Memory B cell (primary cell): ENCODE measurements around the gene TNIK.

Source experiments
- ATAC-seq: fragments of 150-1000 bp; cut with Tn5 transposase; 2 replicates; pipeline ENCODE4 v1.10.0; 2021; ENCODE audit warnings: low read depth, mild to moderate bottlenecking, moderate library complexity
- DNase-seq, 2 donors: peaks; one replicate each; pipeline ENCODE4 v3.0.0; 2022; ENCODE audit warnings: low spot score in 2 of 2
- H3K27ac Mint-ChIP-seq: one replicate; pipeline ENCODE4 v1.8.0; 2022; ENCODE audit warnings: mild to moderate bottlenecking, moderate library complexity, mixed read lengths
- H3K27me3 Mint-ChIP-seq: one replicate; pipeline ENCODE4 v1.8.0; 2022; ENCODE audit warnings: mixed read lengths
- H3K36me3 Mint-ChIP-seq: one replicate; pipeline ENCODE4 v1.8.0; 2022; ENCODE audit warnings: mild to moderate bottlenecking, mixed read lengths
- H3K4me1 Mint-ChIP-seq: one replicate; pipeline ENCODE4 v1.8.0; 2022; ENCODE audit warnings: mixed read lengths
- H3K4me3 Mint-ChIP-seq: one replicate; pipeline ENCODE4 v1.8.0; 2022; ENCODE audit warnings: mild to moderate bottlenecking, moderate library complexity, mixed read lengths
- H3K9me3 Mint-ChIP-seq: one replicate; pipeline ENCODE4 v1.8.0; 2022; ENCODE audit warnings: mixed read lengths

Gene TNIK

DNA sequence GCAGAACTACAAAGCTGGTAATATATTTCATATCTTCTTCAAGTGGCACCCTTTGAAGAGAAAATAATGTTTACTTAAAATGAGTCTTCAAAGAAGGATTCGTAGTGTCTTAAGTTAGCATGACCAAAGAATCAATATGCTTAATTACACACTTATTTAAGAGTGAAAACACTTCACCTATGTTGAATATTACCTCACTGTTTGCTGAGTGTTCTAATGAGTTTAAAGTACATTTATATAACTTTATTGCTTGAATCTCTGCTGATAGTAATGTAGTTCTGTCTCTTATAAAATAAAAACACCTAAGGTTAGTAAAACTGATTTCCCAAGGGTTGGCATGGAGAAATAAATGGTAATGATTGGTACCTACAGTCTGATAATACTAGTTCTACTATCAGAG is 290.3 kb downstream of the TNIK start:
- Mint-ChIP-seq H3K36me3 (no peaks in the 10 kb centered on the region), H3K27me3 (no peaks in the 10 kb centered on the region), H3K4me1 (peaks cover 10% of the 10 kb centered on the region), H3K9me3 (no peaks in the 10 kb centered on the region), H3K27ac (no peak overlapping the region), H3K4me3 (no peak overlapping the region)
- DNase-seq (no peak), ATAC-seq (no peak)

DNA sequence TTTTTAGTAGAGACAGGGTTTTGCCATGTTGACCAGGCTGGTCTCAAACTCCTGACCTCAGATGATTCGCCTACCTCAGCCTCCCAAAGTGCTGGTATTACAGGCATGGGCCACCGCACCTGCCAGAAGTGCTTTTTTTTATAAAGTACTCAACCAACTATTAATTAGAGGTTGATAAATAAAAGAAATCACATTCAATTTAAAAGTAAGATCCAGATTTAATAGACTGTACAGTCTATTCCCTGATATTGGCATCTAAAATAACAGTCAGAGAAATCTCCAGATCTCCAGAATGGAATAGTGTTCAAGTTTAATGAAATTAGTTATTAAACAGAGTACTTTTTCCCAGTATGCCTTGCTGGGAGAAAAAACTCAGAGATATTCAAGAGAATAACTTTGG is 290.8 kb downstream of the TNIK start:
- no peak overlapping the region for H3K27ac Mint-ChIP-seq
- H3K36me3 Mint-ChIP-seq, result no peaks in the 10 kb centered on the region
- no peaks in the 10 kb centered on the region for H3K9me3 Mint-ChIP-seq
- DNase-seq (no peak), ATAC-seq (no peak)
- H3K27me3 Mint-ChIP-seq, result no peaks in the 10 kb centered on the region
- H3K4me1 Mint-ChIP-seq, result peaks cover 10% of the 10 kb centered on the region
- no peak overlapping the region for H3K4me3 Mint-ChIP-seq

DNA sequence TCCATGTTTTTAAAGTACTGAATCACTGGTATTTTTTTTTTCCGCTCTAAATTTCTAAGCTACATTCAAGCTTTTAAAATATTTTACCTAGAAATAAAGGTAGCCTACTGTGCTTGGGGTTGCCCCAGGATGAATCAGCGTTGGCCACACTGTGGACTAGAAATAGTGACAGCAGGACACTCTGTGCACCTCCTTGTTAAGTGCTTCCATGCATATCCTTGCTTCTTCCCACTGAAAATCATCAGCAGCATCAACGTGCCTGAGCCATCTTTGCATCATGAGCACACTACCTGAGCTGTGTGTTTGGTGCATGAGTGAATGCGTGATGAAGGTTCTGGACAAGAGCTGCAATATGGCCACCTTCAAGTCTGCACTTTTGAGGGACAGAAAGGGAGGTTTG is 291.7 kb downstream of the TNIK start:
- Mint-ChIP-seq H3K36me3 (no peaks in the 10 kb centered on the region), H3K4me3 (no peak overlapping the region), H3K9me3 (no peaks in the 10 kb centered on the region), H3K27ac (no peak overlapping the region), H3K27me3 (no peaks in the 10 kb centered on the region), H3K4me1 (peaks cover 10% of the 10 kb centered on the region)
- DNase-seq (no peak), ATAC-seq (no peak)

- peaks cover 2% of the 10 kb centered on the region for H3K36me3 Mint-ChIP-seq
- ATAC-seq, result no peak
- H3K4me3 Mint-ChIP-seq, result no peak overlapping the region
- no peak overlapping the region for H3K27ac Mint-ChIP-seq
- DNase-seq, result no peak
- no peaks in the 10 kb centered on the region for H3K9me3 Mint-ChIP-seq
- peaks cover 10% of the 10 kb centered on the region for H3K4me1 Mint-ChIP-seq
- no peaks in the 10 kb centered on the region for H3K27me3 Mint-ChIP-seq
Observed at GRCh38 chr3:171168086-171168485, 292.1 kb downstream of the TNIK start.

- ATAC-seq, result no peak
- DNase-seq, result no peak
- H3K36me3 Mint-ChIP-seq, result peaks cover 9% of the 10 kb centered on the region
Observed at GRCh38 chr3:171165983-171166382, 294.2 kb downstream of the TNIK start.

DNA sequence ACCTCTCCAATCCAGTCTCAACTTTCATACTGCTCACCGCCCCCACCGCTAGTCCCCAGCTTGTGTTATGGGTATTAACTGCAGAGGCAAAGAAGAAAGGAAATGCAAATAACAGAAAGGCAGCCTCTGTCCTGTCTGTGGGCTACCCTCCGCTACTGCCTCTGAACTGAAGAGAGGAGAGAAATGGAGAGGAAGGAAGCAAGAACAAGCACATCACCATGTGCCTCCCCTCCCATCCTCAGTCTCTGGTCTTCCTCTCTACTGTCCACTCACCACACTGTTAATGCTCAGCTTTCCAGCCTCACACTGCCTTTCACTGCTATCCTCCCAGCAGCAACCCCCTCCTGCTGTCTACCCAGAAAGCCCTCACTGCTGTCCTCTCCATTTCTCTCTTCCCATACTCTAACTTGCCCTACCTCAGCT is 294.7 kb downstream of the TNIK start:
- Mint-ChIP-seq H3K36me3 (peaks cover 9% of the 10 kb centered on the region), H3K27ac (no peak overlapping the region), H3K9me3 (peaks cover 7% of the 10 kb centered on the region), H3K4me3 (no peak overlapping the region), H3K27me3 (no peaks in the 10 kb centered on the region), H3K4me1 (peaks cover 10% of the 10 kb centered on the region)
- DNase-seq, result no peak
- no peak for ATAC-seq

More at GRCh38 chr3:171165983-171166382, 294.2 kb downstream of the TNIK start:
- Mint-ChIP-seq H3K4me1 (peaks cover 10% of the 10 kb centered on the region), H3K27ac (no peak overlapping the region), H3K4me3 (no peak overlapping the region), H3K27me3 (no peaks in the 10 kb centered on the region), H3K9me3 (peaks cover 7% of the 10 kb centered on the region)

DNA sequence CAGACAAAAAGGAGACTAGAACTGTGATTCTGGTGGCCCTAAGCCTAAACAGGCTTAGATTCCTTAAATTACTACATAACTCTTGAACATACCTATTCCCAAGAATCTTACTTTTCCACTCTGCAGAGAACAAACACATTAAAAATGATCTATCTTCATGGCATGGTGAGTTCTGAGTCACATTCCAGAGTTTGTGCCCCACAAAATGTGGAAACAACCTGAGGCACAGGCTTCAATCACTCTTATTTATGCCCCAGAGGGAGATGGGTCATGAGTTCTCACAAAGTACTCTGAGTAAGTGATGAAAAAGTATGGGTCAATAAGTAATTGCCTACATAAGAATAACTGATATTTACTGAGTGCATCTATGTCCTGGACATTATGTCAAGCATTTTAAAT is 296.1 kb downstream of the TNIK start:
- Mint-ChIP-seq H3K4me1 (peaks cover 10% of the 10 kb centered on the region), H3K27ac (no peak overlapping the region), H3K27me3 (no peaks in the 10 kb centered on the region), H3K36me3 (peaks cover 9% of the 10 kb centered on the region), H3K4me3 (no peak overlapping the region), H3K9me3 (peaks cover 7% of the 10 kb centered on the region)
- ATAC-seq (no peak), DNase-seq (no peak)

DNA sequence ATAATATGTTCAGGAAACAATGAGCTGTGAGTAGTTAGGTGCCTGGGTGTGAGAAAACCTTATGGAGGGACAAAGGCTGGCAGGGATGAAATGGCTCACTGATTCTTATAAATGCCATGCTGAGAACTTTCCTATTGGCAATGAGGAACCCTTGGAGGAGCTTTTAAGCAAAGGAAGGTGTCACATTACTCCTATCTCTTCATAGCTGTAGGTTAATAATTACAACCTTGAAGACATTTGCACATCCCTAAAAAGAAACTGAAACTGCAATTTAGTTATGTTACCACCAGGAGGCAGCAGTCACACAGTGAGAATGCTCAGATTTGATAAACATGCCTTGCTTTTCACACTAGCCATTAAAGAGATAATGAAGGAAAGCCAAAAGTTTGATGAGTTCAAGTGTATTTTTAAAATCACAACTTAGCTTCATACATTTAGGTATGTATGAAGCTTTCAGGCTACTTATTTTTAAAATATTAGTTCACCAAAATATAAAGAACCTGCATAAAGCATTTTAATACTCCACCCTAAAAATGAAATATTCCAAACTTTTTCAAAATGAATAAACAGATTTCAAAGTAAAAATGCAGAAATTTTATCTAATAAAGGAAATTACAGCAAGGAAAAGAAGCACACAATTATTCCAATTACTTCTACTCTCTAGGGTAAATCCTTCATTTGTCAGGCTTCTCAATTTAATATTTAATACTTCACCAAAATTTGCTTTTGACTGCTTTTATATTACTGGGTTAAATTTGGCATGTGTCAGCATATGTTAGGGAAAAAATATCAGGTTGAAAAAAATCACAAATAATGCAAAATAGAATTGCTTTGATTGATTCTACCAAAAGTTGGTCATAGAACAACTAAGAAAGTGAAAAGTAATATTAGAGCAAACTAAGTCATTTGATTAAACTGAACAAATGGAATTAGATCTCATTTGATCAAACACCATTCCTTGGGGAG is 296.8 kb downstream of the TNIK start:
- Mint-ChIP-seq H3K4me1 (peaks cover 10% of the 10 kb centered on the region), H3K9me3 (peaks cover 7% of the 10 kb centered on the region), H3K27me3 (peaks cover 2% of the 10 kb centered on the region), H3K27ac (no peak overlapping the region), H3K36me3 (peaks cover 9% of the 10 kb centered on the region), H3K4me3 (no peak overlapping the region)
- ATAC-seq (no peak), DNase-seq (no peak)

- H3K4me1 Mint-ChIP-seq, result no peaks in the 10 kb centered on the region
- H3K27me3 Mint-ChIP-seq, result peaks cover 2% of the 10 kb centered on the region
- ATAC-seq, result no peak
- H3K9me3 Mint-ChIP-seq, result peaks cover 7% of the 10 kb centered on the region
- no peak for DNase-seq
- no peak overlapping the region for H3K4me3 Mint-ChIP-seq
- peaks cover 9% of the 10 kb centered on the region for H3K36me3 Mint-ChIP-seq
- no peak overlapping the region for H3K27ac Mint-ChIP-seq
Observed at GRCh38 chr3:171160325-171160724, 299.9 kb downstream of the TNIK start.

- no peak overlapping the region for H3K4me3 Mint-ChIP-seq
- peaks cover 7% of the 10 kb centered on the region for H3K9me3 Mint-ChIP-seq
- DNase-seq (no peak), ATAC-seq (no peak)
- no peaks in the 10 kb centered on the region for H3K4me1 Mint-ChIP-seq
- H3K27ac Mint-ChIP-seq, result no peak overlapping the region
- H3K27me3 Mint-ChIP-seq, result peaks cover 2% of the 10 kb centered on the region
- H3K36me3 Mint-ChIP-seq, result peaks cover 9% of the 10 kb centered on the region
Observed at GRCh38 chr3:171159822-171160157, 300.4 kb downstream of the TNIK start.

DNA sequence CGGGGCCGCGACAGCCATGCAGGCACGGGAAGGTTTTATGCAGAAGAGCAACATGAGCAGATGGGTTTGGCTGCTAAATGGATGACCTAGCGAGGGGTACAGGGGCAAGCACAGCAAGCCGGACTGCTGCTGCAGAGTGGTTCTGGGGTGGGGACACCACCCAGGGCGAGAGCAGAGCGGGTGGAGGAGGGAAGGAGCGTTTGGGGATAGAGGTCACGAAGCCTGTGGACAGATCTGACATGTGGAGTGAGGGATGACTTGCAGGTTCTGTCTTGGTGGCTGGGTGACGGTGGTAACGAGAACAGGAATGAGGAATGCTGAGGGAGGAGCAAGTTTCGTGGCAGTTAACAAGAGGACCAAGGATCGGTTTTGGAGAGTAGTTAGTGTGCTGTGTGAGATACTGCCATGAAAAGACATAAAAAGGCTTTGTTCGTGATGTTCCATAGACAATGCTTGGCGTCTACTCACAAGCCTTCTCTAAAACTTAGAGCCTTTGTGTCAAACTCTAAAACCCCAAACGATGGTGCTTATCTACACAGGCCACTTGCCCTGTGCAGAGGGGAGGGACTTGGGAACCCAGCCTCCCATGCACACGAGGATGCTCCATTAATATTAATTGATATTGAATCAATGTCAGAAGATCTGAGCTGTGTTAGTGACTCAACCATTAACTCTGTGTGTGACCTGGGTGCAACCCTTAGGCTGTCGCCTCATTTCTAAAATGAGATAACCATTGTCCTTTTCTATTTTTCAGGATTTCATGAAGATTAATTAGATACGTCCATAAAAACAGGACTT is 301.0 kb downstream of the TNIK start:
- Mint-ChIP-seq H3K27ac (no peak overlapping the region), H3K4me3 (no peak overlapping the region), H3K36me3 (peaks cover 9% of the 10 kb centered on the region), H3K9me3 (peaks cover 7% of the 10 kb centered on the region), H3K4me1 (no peaks in the 10 kb centered on the region), H3K27me3 (peaks cover 2% of the 10 kb centered on the region)
- ATAC-seq (no peak), DNase-seq (no peak)

- no peak overlapping the region for H3K4me3 Mint-ChIP-seq
- H3K9me3 Mint-ChIP-seq, result peaks cover 6% of the 10 kb centered on the region
- H3K36me3 Mint-ChIP-seq, result peaks cover 10% of the 10 kb centered on the region
- peaks cover 2% of the 10 kb centered on the region for H3K27me3 Mint-ChIP-seq
- H3K4me1 Mint-ChIP-seq, result no peaks in the 10 kb centered on the region
- ATAC-seq, result no peak
- no peak overlapping the region for H3K27ac Mint-ChIP-seq
- no peak for DNase-seq
Observed at GRCh38 chr3:171157980-171158379, 302.2 kb downstream of the TNIK start.

DNA sequence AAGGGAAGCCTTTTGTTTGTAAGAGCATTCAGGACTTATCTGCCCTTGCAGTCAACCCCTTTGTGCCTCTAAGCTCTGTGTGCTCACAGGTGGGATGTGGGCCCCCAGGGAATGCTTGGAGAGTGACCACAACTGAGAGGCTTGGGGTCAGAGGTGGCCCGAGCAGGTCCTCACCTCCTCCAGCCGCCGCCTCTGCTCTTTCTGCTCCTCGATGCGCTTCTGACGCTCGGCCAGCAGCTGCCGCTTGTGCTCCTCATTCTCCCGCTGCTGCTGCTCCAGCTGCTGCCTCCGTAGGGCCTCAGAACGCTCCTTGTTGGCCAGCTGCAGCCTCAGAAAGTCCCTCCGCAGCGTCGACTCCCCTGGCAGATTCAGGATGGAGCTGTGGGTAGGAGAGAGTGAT is 302.9 kb downstream of the TNIK start:
- no peak for ATAC-seq

GRCh38 chr3:171156401-171157010 is 303.7 kb downstream of the TNIK start:
- H3K27me3 Mint-ChIP-seq, result peaks cover 2% of the 10 kb centered on the region
- no peak overlapping the region for H3K4me3 Mint-ChIP-seq
- H3K36me3 Mint-ChIP-seq, result peaks cover 6% of the 10 kb centered on the region
- no peak for ATAC-seq
- H3K4me1 Mint-ChIP-seq, result no peaks in the 10 kb centered on the region
- no peak overlapping the region for H3K27ac Mint-ChIP-seq
- H3K9me3 Mint-ChIP-seq, result peaks cover 1% of the 10 kb centered on the region
- no peak for DNase-seq

More for the DNA sequence above, 302.9 kb downstream of the TNIK start:
- Mint-ChIP-seq H3K27me3 (peaks cover 2% of the 10 kb centered on the region), H3K4me1 (no peaks in the 10 kb centered on the region), H3K27ac (no peak overlapping the region), H3K9me3 (peaks cover 1% of the 10 kb centered on the region), H3K4me3 (no peak overlapping the region), H3K36me3 (peaks cover 6% of the 10 kb centered on the region)
- DNase-seq, result no peak
